ENCODE measurements around the gene TMEM51.

TMEM51 gene

DNA sequence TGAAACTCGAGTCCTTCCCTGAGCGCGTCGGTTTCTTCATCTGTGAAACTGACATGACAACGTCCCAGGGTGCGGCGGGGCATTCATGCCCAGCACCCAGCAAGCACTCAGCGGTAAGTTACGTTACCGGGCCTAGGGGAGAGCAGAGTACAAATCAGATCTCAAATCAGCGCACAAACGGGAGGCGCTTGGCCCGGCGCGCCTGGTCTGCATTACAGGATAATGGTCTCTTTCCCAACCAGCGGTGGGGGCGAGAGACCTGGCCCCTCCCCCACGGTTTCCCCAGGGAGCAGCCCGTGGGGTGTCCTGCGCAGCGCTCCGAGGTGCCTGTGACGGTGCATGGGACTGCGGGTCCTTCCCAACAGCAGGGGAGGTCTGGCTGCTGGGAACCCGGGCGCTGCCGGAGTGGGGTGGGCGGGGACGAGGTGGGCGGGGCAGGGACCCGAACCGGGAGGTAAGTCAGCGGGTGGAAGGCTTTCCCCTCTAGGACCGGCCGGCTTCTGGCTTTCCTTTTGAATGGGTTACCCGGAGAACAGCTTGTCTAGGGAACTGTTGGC is 1.0 kb downstream of the TMEM51 start:
- no peaks in the 10 kb centered on the region for H3F3A ChIP-seq (ENCODE audit: insufficient read depth)
- no peaks in the 10 kb centered on the region for H3K79me2 ChIP-seq (ENCODE audit: insufficient read depth, low read length)
- H2AFZ ChIP-seq (ENCODE audit: low read depth, low read length, severe bottlenecking): no peak overlapping the region
- no peaks in the 10 kb centered on the region for H3K9me2 ChIP-seq (replicated peaks; ENCODE audit: insufficient read depth, low read length)
- H3K9ac ChIP-seq (ENCODE audit: low read length): no peak overlapping the region
- TF ChIP-seq EZH2phosphoT487 (conservative IDR thresholded peaks at IDR 0.05; ENCODE audit: low read length): no peak
- TF ChIP-seq, protein P1, sequence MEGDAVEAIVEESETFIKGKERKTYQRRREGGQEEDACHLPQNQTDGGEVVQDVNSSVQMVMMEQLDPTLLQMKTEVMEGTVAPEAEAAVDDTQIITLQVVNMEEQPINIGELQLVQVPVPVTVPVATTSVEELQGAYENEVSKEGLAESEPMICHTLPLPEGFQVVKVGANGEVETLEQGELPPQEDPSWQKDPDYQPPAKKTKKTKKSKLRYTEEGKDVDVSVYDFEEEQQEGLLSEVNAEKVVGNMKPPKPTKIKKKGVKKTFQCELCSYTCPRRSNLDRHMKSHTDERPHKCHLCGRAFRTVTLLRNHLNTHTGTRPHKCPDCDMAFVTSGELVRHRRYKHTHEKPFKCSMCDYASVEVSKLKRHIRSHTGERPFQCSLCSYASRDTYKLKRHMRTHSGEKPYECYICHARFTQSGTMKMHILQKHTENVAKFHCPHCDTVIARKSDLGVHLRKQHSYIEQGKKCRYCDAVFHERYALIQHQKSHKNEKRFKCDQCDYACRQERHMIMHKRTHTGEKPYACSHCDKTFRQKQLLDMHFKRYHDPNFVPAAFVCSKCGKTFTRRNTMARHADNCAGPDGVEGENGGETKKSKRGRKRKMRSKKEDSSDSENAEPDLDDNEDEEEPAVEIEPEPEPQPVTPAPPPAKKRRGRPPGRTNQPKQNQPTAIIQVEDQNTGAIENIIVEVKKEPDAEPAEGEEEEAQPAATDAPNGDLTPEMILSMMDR (IDR thresholded peaks at IDR 0.05; ENCODE audit: insufficient read depth, low read length, poor library complexity, severe bottlenecking): no peak
- H3K4me2 ChIP-seq (ENCODE audit: low read depth, low read length, poor library complexity, severe bottlenecking): no peak overlapping the region
- no peak overlapping the region for H3K4me3 ChIP-seq (ENCODE audit: insufficient read depth, low read length, poor library complexity, severe bottlenecking)
- no peak overlapping the region for H3K27ac ChIP-seq (ENCODE audit: low read depth, low read length)
- H3K27me3 ChIP-seq (ENCODE audit: low read length): no peaks in the 10 kb centered on the region
- H3K36me3 ChIP-seq (ENCODE audit: low read length): no peaks in the 10 kb centered on the region
- H3K9me3 ChIP-seq (ENCODE audit: insufficient read depth, low read length): no peaks in the 10 kb centered on the region
- no peaks in the 10 kb centered on the region for H4K20me1 ChIP-seq (ENCODE audit: low read depth, low read length)

DNA sequence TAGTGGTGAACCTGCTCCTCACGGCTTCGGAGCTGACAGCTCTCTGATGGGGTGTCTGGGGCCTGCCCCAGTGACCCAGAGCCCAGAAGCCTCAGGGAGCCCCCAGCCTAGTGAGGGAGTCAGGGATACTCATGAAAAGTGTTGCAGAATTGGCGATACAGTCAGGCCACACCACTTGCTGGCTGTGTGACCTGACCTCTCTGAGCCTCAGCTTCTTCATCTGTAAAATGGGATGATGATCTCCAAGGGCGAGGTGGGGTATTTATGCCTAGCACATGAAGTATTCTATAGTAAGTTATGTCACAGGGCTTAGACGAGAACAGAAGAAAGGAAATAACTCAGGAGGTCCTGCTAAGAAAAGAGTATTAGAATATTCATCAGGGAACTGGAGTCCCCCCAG is 1.6 kb downstream of the TMEM51 start:
- Histone ChIP-seq H3K79me2 (ENCODE audit: insufficient read depth, low read length) (no peaks in the 10 kb centered on the region), H3K27me3 (ENCODE audit: low read length) (no peaks in the 10 kb centered on the region), H3F3A (ENCODE audit: insufficient read depth) (no peaks in the 10 kb centered on the region), H3K27ac (ENCODE audit: low read depth, low read length) (no peak overlapping the region), H3K9me2 (replicated peaks; ENCODE audit: insufficient read depth, low read length) (no peaks in the 10 kb centered on the region), H2AFZ (ENCODE audit: low read depth, low read length, severe bottlenecking) (no peak overlapping the region), H3K9me3 (ENCODE audit: insufficient read depth, low read length) (no peaks in the 10 kb centered on the region), H3K9ac (ENCODE audit: low read length) (no peak overlapping the region), H3K36me3 (ENCODE audit: low read length) (no peaks in the 10 kb centered on the region), H3K4me2 (ENCODE audit: low read depth, low read length, poor library complexity, severe bottlenecking) (no peak overlapping the region), H3K4me3 (ENCODE audit: insufficient read depth, low read length, poor library complexity, severe bottlenecking) (no peak overlapping the region), H4K20me1 (ENCODE audit: low read depth, low read length) (no peaks in the 10 kb centered on the region)
- no peak for TF ChIP-seq EZH2phosphoT487 (conservative IDR thresholded peaks at IDR 0.05; ENCODE audit: low read length)
- TF ChIP-seq, protein P1 (IDR thresholded peaks at IDR 0.05; ENCODE audit: insufficient read depth, low read length, poor library complexity, severe bottlenecking): no peak

DNA sequence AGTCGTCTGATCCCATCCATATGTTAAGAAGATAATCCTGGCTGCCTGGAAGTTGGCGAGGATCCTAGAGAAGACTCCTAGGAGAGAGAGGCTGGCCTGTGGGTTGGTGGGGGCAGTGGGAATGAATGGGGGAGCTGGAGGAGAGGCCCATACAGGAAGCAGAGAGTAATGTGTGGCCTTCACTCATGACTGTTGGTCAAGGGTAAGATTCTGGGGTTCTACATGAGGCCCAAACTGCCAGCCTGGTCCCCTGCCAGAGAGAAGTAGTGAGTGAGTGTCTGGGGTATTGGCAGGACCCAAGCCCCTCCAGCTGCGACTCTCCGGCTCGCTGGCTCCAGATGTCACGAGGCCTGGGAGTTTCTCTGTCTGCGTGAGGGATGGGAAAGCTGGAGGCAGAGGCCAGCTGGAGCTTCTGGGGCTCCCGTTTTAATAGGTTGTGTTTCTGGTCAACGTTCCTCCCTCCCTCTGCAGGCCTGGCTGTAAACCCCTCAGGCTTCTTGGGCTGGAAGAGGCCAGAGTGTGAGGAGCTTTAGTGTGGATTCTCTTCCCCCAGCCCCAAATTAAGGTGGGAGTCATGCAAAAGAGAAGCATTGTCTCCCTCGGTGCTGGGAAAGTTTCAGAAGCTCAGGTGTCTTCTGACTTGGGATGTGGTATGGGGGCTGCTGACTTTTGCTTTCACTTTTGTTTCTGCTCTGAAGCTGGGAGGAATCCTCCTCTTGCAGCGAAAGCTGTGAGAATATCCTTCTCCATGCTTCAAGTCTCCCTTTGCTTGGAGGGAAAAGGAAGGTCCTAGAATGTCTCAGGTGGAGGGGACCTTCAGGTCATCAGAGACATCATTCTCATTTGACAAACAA is 2.6 kb downstream of the TMEM51 start:
- H3K9ac ChIP-seq (ENCODE audit: low read length): no peak overlapping the region
- TF ChIP-seq EZH2phosphoT487 (conservative IDR thresholded peaks at IDR 0.05; ENCODE audit: low read length): no peak
- TF ChIP-seq, protein P1 (IDR thresholded peaks at IDR 0.05; ENCODE audit: insufficient read depth, low read length, poor library complexity, severe bottlenecking): no peak
- no peaks in the 10 kb centered on the region for H3F3A ChIP-seq (ENCODE audit: insufficient read depth)
- no peaks in the 10 kb centered on the region for H3K9me3 ChIP-seq (ENCODE audit: insufficient read depth, low read length)
- no peak overlapping the region for H2AFZ ChIP-seq (ENCODE audit: low read depth, low read length, severe bottlenecking)
- H4K20me1 ChIP-seq (ENCODE audit: low read depth, low read length): no peaks in the 10 kb centered on the region
- no peak overlapping the region for H3K27ac ChIP-seq (ENCODE audit: low read depth, low read length)
- no peaks in the 10 kb centered on the region for H3K79me2 ChIP-seq (ENCODE audit: insufficient read depth, low read length)
- H3K9me2 ChIP-seq (replicated peaks; ENCODE audit: insufficient read depth, low read length): no peaks in the 10 kb centered on the region
- H3K4me2 ChIP-seq (ENCODE audit: low read depth, low read length, poor library complexity, severe bottlenecking): no peak overlapping the region
- no peaks in the 10 kb centered on the region for H3K36me3 ChIP-seq (ENCODE audit: low read length)
- no peaks in the 10 kb centered on the region for H3K27me3 ChIP-seq (ENCODE audit: low read length)
- H3K4me3 ChIP-seq (ENCODE audit: insufficient read depth, low read length, poor library complexity, severe bottlenecking): no peak overlapping the region
